RPMI7951 (cell line): ENCODE data around the gene FAM163A. TPM values are rescaled to one million over a fixed set of nuclear protein-coding genes. Genes with fewer than 3 reads are reported as not detected.
"Not testable (repeated sequence)": the region's sequence is repeated elsewhere in the genome, so short reads cannot be mapped to it uniquely, and the experiment has no call there.

Experiments used
- DNase-seq: peaks from one replicate; pipeline ENCODE4 v3.0.0-alpha.2; 2012; ENCODE audit warnings: low read depth
- total RNA-seq: library from RNA; depleted of rRNA; stranded (reverse); fragments of >200 nt; shearing (Covaris generic); gene quantifications from 2 replicates; pipeline ENCODE4 v1.2.3, GENCODE V29; 2014

The FAM163A gene
- total RNA-seq, 1 experiment from 2014 or later = not detected

DNA sequence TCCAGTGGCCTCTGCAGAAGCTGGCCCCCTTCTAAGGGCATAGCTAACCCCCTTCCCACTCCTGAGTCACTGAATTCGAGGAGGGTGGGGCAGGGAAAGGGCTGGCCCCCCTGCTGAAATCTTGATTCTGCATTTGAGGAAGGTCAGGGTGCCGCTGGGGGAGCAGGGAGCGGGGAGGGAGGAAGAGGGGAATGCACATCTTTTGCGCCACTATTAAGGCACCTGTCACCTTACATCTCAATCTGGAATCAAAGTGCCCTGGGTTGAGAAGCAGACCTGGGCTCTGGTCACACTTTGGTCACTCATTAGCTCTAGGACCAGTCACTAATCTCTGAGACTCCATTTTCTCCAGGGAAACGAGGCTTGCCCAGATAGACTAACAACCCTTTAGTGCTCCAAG is 72.5 kb downstream of the FAM163A start:
- DNase-seq = no peak

DNA sequence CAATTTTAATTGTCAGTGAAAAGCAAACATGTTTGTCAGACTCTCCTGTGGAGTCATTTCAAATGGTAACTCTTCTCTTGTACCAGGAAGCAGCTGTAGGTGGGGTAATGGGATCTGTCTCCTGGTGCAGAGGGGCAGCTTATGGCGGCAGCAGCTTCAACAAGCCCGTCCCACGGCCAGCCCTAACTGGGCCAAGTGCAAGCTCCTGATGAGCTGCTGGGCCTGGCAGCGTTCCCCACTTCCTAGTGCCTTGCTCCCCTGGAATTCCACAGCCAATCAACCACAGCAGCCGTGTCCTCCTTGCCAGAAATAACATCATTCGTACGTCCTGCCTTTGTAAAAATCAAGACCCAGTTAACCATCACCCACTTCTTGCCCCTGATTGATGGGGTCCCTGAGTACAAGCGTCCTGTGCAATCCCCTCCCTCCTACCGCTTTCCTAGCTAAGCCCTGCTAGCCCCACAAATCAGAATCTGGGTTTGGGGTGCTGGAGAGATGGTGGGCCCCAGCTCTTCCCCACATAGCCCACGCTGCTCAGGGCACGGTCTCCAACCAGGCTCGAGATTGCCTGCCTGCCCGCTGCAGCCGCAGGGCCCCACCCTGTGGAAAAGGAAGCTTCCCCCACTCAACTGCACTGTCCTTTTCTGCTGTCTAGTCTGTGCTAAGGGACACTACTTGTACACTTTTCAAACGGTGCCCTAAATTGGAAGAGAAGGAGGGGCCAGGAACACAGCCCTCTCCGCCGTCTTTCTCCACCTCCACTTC is 73.3 kb downstream of the FAM163A start:
- DNase-seq = no peak

GRCh38 chr1:179817056-179817455 is 74.0 kb downstream of the FAM163A start:
- no peak for DNase-seq

DNA sequence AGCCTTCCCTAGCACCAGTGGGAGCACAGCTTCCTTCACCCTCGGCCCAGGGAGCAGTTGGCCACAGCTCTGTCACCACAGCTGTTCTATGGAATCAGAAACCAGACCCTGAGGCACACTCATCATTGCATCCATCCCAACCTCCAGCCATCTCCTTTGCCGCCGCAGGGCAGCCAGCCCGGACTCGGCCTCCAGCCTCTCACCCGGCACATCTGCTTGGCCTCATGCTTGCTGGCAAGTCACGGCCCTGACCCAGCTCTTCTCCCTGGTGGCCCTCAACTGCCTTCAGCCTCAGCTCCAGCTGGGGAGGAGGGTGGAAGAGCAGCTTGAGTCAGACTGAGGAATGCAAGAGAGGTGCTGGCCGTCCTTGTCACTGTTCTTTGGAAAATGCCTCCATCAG is 74.7 kb downstream of the FAM163A start:
- DNase-seq = peak; percentile 76

- no peak for DNase-seq
Observed at GRCh38 chr1:179818260-179818659, 75.2 kb downstream of the FAM163A start.

DNA sequence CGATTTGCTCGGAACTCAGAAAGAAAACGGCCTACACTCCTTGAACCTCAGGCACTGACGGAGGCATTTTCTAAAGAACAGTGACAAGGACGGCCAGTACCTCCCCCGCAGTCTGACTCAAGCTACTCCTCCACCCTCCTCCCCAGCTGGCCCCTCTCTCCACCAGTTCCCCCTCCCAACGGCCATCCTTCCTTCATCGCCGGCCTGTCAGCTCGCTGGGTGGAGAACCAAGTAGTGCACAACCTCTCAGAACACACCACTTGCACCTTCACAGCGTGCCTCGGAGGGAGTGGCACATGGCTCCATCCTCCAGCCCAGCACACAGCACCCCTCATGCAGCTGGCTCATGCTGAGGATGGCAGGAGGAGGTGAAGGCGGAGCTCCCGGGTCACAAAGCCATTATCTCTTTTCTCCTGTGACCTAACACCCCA is 75.7 kb downstream of the FAM163A start:
- no peak for DNase-seq

GRCh38 chr1:179820226-179820970 is 77.3 kb downstream of the FAM163A start:
- no peak for DNase-seq

DNA sequence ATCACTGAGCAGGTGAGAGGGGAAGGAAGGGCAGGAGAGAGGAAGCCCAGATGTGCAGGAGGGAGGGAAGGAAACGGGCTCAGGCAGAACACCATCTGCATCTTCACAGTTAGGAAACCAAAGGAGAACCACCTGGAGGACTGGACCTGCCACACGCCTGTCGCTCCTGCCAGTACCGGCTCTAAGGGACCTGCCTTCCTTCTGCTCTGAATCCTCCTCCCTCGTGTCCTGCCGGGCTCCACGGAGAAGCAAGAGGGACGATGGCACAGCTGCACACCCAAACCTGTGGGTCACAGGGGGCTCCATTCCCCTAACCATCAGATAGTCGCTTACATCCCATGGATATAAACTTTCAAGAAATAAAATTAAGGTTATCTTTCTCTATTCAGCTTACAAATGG is 78.4 kb downstream of the FAM163A start:
- DNase-seq = no peak

GRCh38 chr1:179822065-179822464 is 79.0 kb downstream of the FAM163A start:
- DNase-seq = no peak

- DNase-seq = no peak
Observed at GRCh38 chr1:179823693-179824092, 80.6 kb downstream of the FAM163A start.

DNA sequence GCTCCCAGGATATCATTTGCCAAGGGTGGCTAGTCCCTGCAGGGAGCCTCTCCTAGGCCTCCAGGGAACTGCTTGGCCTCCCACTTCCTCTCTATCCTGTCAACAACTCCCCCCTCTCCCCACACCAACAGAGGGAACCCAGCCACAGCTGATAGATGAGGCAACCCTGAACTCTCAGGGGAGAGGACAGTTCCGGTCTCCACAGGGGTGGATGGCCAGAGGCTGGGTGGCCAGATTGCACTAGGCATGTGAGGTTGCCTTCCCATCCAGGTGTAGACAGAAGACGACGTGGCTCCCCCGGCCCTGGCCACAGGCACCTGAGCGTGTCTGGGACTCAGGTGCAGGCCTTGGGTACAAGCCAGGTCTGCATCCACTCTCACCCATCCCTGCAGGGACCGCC is 81.2 kb downstream of the FAM163A start:
- DNase-seq = no peak

DNA sequence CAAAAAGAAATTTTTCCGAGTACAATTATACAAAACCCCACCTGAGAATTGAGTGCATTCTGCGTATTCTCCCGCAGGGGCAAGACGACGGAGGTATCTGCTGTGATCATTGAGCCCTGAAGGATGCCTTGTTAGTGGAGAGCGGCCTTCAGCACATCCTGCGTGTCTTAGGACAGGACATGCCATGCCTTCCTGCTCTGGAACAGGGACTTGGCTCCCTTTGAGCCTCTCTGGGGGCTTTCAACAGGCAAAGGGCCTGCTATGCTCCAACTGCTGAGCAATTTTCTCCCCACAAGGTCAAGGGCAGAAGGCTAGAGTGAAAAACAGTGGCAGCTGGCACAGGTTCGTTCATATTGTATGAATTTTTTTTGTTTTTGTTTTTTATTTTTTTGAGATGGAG is 82.1 kb downstream of the FAM163A start:
- no peak for DNase-seq

DNA sequence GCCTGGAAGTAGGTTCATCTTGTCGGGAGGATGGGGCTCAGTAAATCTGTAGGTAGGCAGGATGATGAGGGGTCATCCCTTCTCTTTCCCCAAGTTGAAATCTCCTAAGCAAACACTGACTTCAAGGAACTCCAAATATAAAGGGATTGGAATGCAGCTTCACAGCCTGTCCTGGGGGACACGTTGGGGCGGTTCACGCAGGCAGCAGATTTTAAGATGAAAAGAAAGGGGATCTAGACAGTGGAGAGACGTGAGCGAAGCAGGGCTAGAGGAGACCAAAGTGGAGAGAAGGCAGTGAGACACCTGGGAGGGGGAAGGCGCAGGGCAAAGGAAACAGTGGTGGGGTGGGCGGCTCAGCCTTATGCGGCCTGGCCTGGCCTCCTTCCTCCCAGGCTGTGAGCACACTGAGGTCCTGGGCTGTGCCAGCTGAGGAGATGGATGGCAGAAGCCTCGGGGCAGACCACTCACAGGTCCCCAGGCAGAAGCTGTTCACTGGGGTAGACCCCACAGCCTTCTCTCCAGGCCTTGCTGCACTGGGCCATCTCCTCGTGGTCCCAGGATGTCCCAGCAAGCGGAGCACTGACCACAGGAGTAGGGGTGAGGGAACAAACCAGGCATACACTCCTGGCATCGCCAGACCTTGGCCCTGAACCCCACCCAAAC is 82.8 kb downstream of the FAM163A start:
- no peak for DNase-seq

- DNase-seq = no peak
Observed at GRCh38 chr1:179826626-179827280, 83.7 kb downstream of the FAM163A start.

GRCh38 chr1:179828554-179829110 is 85.5 kb downstream of the FAM163A start:
- no peak for DNase-seq

DNA sequence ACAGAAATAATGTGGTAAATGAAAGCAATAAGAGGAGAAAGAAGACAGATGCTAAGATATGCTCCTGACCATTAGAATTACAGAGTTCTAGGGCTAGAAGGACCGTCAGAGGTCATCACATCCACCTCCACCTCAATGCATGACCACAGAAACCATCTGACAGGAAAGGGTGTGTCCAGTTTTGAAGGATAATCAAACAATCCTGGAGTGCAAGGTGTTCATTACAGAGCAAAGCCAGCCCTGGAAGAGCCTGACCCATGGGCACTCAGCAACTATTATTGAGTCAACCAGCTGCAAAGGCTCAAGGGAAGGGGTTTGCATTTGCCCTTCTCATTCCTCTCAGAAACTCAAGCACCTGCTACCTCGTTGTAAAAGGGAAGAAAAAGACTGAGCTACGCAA is 88.1 kb downstream of the FAM163A start:
- DNase-seq = no peak

GRCh38 chr1:179831852-179832699 is 89.0 kb downstream of the FAM163A start:
- peak; percentile 8 for DNase-seq

DNA sequence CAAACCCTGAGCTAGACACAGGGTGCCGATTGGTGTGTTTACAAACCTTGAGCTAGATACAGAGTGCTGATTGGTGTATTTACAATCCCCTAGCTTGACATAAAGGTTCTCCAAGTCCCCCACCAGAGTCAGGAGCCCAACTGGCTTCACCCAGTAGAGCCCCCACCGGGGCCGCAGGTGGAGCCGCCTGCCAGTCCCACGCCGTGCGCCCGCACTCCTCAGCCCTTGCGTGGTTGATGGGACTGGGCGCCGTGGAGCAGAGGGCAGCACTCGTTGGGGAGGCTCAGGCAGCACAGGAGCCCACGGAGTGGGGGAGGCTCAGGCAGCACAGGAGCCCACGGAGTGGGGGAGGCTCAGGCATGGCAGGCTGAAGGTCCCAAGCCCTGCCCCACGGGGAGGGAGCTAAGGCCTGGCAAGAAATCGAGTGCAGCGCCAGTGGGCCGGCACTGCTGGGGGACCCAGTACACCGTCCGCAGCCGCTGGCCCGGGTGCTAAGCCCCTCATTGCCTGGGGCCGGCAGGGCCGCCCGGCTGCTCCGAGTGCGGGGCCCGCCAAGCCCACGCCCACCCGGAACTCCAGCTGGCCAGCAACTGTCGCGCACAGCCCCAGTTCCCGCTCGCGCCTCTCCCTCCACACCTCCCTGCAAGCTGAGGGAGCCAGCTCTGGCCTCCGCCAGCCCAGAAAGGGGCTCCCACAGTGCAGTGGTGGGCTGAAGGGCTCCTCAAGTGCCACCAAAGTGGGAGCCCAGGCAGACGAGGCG is 93.8 kb downstream of the FAM163A start:
- DNase-seq = not testable (repeated sequence)

GRCh38 chr1:179840107-179840506 is 97.0 kb downstream of the FAM163A start:
- no peak for DNase-seq

DNA sequence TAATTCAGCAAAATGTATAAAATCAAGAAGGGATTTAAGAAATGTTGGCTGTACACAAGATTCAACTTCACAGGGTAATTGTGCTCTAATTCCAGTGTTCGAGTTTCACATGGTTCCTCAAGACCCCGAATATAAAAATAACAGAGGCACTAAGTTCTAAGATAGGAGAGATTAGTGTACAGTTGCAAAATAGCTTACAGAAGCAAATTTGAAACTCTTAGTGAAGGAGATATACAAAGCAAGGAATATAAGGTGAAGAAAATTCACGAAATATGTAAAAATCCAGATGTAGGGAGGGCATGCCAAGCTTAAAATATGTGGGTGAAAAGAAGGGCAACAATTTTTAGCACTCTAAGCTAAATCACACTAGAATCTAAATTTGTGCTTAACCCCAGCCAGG is 105.1 kb downstream of the FAM163A start:
- DNase-seq = no peak
